HUDEP-2 (cell line): ENCODE measurements around the gene CCDC3.
"Not testable (repeated sequence)": the region's sequence is repeated elsewhere in the genome, so short reads cannot be mapped to it uniquely, and the experiment has no call there.

ENCODE experiments used
- DNase-seq, 76 experiments: peaks; one replicate each; lab custom pipeline; 2025; ENCODE audit not compliant: unreplicated experiment in 76 of 76; lab: John Stamatoyannopoulos, UW

CCDC3 gene

GRCh38 chr10:13001041-13001886, at the start of gene CCDC3:
CCDC3 (minus strand) TSS chr10:13001713; CDS start chr10:13001570, 143 bp downstream.
- DNase-seq: peak in 2 of 76 experiments; percentile 0 to 2

- no peak for DNase-seq
Observed at GRCh38 chr10:13051126-13051694, 49.7 kb upstream of the CCDC3 start.

- no peak for DNase-seq
Observed at GRCh38 chr10:13049774-13050420, 48.4 kb upstream of the CCDC3 start.

GRCh38 chr10:13048762-13049161, 47.2 kb upstream of the CCDC3 start:
- DNase-seq: no peak

GRCh38 chr10:13047529-13048206, 46.2 kb upstream of the CCDC3 start:
- DNase-seq: no peak

GRCh38 chr10:13046851-13047528, 45.5 kb upstream of the CCDC3 start:
- DNase-seq: no peak

- DNase-seq: no peak
Observed at GRCh38 chr10:13043520-13043919, 42.0 kb upstream of the CCDC3 start.

- no peak for DNase-seq
Observed at GRCh38 chr10:13039761-13040160, 38.2 kb upstream of the CCDC3 start.

- no peak for DNase-seq
Observed at GRCh38 chr10:13038391-13038790, 36.9 kb upstream of the CCDC3 start.

- DNase-seq: no peak
Observed at GRCh38 chr10:13037832-13038231, 36.3 kb upstream of the CCDC3 start.

GRCh38 chr10:13036841-13037240, 35.3 kb upstream of the CCDC3 start:
- DNase-seq: no peak

- DNase-seq: not testable (repeated sequence)
Observed at GRCh38 chr10:13035731-13036130, 34.2 kb upstream of the CCDC3 start.

- no peak for DNase-seq
Observed at GRCh38 chr10:13026873-13027272, 25.4 kb upstream of the CCDC3 start.

- no peak for DNase-seq
Observed at GRCh38 chr10:13023754-13024153, 22.2 kb upstream of the CCDC3 start.

GRCh38 chr10:13019280-13019679, 17.8 kb upstream of the CCDC3 start:
- no peak for DNase-seq

- no peak for DNase-seq
Observed at GRCh38 chr10:13018171-13018570, 16.7 kb upstream of the CCDC3 start.

- DNase-seq: no peak
Observed at GRCh38 chr10:13016886-13017285, 15.4 kb upstream of the CCDC3 start.

- no peak for DNase-seq
Observed at GRCh38 chr10:13016426-13016825, 14.9 kb upstream of the CCDC3 start.

GRCh38 chr10:13006037-13006436, 4.5 kb upstream of the CCDC3 start:
- DNase-seq: no peak

- no peak for DNase-seq
Observed at GRCh38 chr10:13003759-13004158, 2.2 kb upstream of the CCDC3 start.

- no peak for DNase-seq
Observed at GRCh38 chr10:13003004-13003403, 1.5 kb upstream of the CCDC3 start.
